GM12873 (cell line): ENCODE data around the gene PRRX1.

ENCODE experiments used
- CTCF ChIP-seq: IDR thresholded peaks from 2 replicates; pipeline ENCODE4 v1.5.1; 2012; ENCODE audit warnings: low read depth, mild to moderate bottlenecking, moderate library complexity, low read length, control low read depth; ENCODE audit not compliant: insufficient read depth; ENCODE audit errors: missing control alignments

The PRRX1 gene

GRCh38 chr1:170682169-170682568, 18.2 kb downstream of the PRRX1 start:
- no peak for TF ChIP-seq CTCF

- TF ChIP-seq CTCF = no peak
These were observed 18.9 kb downstream of the PRRX1 start for GRCh38 chr1:170682809-170683208.

- TF ChIP-seq CTCF = no peak
These were observed 21.2 kb downstream of the PRRX1 start for GRCh38 chr1:170685166-170685565.

- no peak for TF ChIP-seq CTCF
These were observed 22.4 kb downstream of the PRRX1 start for GRCh38 chr1:170686291-170686690.

GRCh38 chr1:170687621-170688020, 23.7 kb downstream of the PRRX1 start:
- TF ChIP-seq CTCF = no peak

GRCh38 chr1:170691258-170691657, 27.3 kb downstream of the PRRX1 start:
- TF ChIP-seq CTCF = no peak

- TF ChIP-seq CTCF = no peak
These were observed 29.1 kb downstream of the PRRX1 start for GRCh38 chr1:170692866-170693575.
